HG03565 (cell line): ENCODE measurements around the gene TTC5.
"Not testable (repeated sequence)": the region's sequence is repeated elsewhere in the genome, so short reads cannot be mapped to it uniquely, and the experiment has no call there.

ENCODE experiments used
- ATAC-seq: cut with Tn5 transposase; IDR thresholded peaks from one replicate; pipeline ENCODE4 v1.9.1; 2021; ENCODE audit warnings: mild to moderate bottlenecking, moderate library complexity; ENCODE audit not compliant: unreplicated experiment

The TTC5 gene

GRCh38 chr14:20305265-20306078 is at the start of gene TTC5:
Gene TTC5 (minus strand): TSS chr14:20305951. CDS start chr14:20305937, 14 bp downstream.
- peak; percentile 88 for ATAC-seq

- no peak for ATAC-seq
These were observed 45.1 kb upstream of the TTC5 start for GRCh38 chr14:20350860-20351259.

GRCh38 chr14:20350282-20350681 is 44.5 kb upstream of the TTC5 start:
- no peak for ATAC-seq

- no peak for ATAC-seq
These were observed 42.0 kb upstream of the TTC5 start for GRCh38 chr14:20347747-20348146.

- no peak for ATAC-seq
These were observed 41.0 kb upstream of the TTC5 start for GRCh38 chr14:20346713-20347112.

- ATAC-seq: no peak
These were observed 39.6 kb upstream of the TTC5 start for GRCh38 chr14:20345366-20345765.

GRCh38 chr14:20343862-20344220 is 38.1 kb upstream of the TTC5 start:
- ATAC-seq: no peak

- peak; percentile 90 for ATAC-seq
These were observed 37.5 kb upstream of the TTC5 start, which contains the start of gene PARP2 for GRCh38 chr14:20343092-20343861. Gene PARP2 (plus strand): TSS chr14:20343635. CDS start chr14:20343642, 7 bp downstream.

- no peak for ATAC-seq
These were observed 35.9 kb upstream of the TTC5 start for GRCh38 chr14:20341646-20342045.

- not testable (repeated sequence) for ATAC-seq
These were observed 35.3 kb upstream of the TTC5 start for GRCh38 chr14:20341032-20341431.

- ATAC-seq: no peak
These were observed 28.3 kb upstream of the TTC5 start for GRCh38 chr14:20334017-20334416.

- ATAC-seq: no peak
These were observed 27.7 kb upstream of the TTC5 start for GRCh38 chr14:20333494-20333841.

GRCh38 chr14:20332788-20333493 is 27.2 kb upstream of the TTC5 start, which contains the start of gene CCNB1IP1:
Gene CCNB1IP1 (minus strand): TSS chr14:20333279. CDS start chr14:20316523, 16,756 bp downstream.
- peak; percentile 94 for ATAC-seq

GRCh38 chr14:20332431-20332787 is 26.7 kb upstream of the TTC5 start:
- no peak for ATAC-seq

GRCh38 chr14:20331053-20331613 is 25.4 kb upstream of the TTC5 start:
- no peak for ATAC-seq

GRCh38 chr14:20329355-20329754 is 23.6 kb upstream of the TTC5 start:
- ATAC-seq: no peak

GRCh38 chr14:20328705-20329104 is 23.0 kb upstream of the TTC5 start:
- ATAC-seq: no peak

GRCh38 chr14:20327005-20327869 is 21.5 kb upstream of the TTC5 start:
- ATAC-seq: peak; percentile 45

GRCh38 chr14:20317720-20318119 is 12.0 kb upstream of the TTC5 start:
- ATAC-seq: no peak

GRCh38 chr14:20314026-20314425 is 8.3 kb upstream of the TTC5 start:
- no peak for ATAC-seq
